AG09319 (cell line): ENCODE results near the gene ARFGEF3.

Source experiments
- DNase-seq: peaks from one replicate; pipeline ENCODE4 v3.0.0-alpha.2; 2010; ENCODE audit warnings: low read depth; ENCODE audit errors: extremely low read depth
- TF ChIP-seq, protein P1 (sequence below): IDR thresholded peaks from 2 replicates; pipeline ENCODE4 v1.5.1; 2011; ENCODE audit warnings: low read depth, mild to moderate bottlenecking, inconsistent platforms, low read length, moderate library complexity

Gene ARFGEF3

DNA sequence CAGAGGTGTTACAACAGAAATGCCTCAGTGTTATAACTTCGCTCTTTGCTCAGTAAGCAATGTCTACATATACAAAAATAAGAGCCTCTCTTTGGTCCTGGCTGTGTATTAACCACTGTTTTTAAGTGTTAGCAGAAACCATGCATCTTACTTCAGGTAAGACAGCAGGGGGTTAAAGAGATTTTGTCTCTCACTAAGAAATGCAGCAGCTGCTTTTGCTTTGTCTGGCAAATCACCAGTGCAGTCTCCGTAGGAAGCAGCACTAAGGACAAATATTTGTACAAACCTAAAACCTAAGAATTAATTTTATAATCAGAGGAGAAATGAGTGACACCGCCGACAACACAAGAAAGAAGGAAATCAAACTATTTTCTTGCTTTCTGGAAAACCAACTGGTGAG is 216.7 kb downstream of the ARFGEF3 start:
- DNase-seq = no peak
- TF ChIP-seq, protein P1, sequence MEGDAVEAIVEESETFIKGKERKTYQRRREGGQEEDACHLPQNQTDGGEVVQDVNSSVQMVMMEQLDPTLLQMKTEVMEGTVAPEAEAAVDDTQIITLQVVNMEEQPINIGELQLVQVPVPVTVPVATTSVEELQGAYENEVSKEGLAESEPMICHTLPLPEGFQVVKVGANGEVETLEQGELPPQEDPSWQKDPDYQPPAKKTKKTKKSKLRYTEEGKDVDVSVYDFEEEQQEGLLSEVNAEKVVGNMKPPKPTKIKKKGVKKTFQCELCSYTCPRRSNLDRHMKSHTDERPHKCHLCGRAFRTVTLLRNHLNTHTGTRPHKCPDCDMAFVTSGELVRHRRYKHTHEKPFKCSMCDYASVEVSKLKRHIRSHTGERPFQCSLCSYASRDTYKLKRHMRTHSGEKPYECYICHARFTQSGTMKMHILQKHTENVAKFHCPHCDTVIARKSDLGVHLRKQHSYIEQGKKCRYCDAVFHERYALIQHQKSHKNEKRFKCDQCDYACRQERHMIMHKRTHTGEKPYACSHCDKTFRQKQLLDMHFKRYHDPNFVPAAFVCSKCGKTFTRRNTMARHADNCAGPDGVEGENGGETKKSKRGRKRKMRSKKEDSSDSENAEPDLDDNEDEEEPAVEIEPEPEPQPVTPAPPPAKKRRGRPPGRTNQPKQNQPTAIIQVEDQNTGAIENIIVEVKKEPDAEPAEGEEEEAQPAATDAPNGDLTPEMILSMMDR = no peak

DNA sequence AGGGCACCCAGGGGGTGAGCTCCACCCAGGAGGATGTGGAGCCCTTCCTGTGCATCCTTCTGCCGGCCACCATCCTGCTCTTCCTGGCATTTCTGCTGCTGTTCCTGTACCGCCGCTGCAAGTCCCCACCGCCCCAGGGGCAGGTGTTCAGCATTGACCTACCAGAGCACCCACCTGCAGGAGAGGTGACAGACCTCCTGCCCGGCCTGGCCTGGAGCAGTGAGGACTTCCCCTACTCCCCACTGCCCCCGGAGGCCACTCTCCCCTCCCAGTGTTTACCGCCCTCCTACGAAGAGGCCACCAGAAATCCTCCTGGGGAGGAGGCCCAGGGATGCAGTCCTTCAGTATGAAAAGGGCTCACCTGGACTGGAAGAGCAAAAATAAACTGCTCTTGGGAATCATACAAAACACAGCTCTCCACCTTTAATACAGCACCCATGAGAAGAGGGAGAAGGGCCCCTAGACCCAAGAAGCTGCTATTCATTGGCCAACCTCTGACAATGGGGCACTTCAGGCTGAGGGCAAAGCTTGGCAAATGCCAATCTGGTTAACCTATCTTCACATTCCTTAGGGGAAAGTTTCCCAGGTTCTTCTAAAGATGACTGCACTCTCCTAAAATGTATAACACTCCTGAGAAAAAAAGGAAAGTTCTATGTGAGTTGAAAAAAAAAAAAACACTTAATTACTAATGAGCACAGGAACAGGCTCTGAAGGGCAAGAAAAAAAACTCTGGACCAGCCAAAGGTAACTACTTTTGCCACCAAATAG is 220.9 kb downstream of the ARFGEF3 start:
- no peak for DNase-seq

DNA sequence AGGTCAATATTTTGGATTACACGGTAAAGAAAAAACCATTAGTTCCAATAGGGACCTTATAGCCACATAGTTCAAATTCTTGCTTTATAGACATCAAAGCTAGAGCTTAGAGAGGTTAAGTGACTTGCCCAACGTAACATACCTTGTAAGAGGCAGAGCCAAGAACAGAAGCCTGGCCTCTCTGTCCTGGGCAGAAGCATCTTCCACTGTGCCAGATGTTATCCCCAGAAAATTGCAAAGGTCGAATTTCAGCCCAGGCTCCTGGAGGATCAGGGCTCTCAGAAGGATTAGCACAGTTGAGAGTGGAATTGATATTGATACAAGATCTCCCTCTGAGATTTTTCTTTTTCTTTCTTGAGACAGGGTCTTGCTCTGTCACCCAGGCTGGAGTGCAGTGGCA is 222.0 kb downstream of the ARFGEF3 start:
- DNase-seq = no peak
- TF ChIP-seq, protein P1 = no peak

More for the DNA sequence above, 220.9 kb downstream of the ARFGEF3 start:
- TF ChIP-seq, protein P1 = no peak

DNA sequence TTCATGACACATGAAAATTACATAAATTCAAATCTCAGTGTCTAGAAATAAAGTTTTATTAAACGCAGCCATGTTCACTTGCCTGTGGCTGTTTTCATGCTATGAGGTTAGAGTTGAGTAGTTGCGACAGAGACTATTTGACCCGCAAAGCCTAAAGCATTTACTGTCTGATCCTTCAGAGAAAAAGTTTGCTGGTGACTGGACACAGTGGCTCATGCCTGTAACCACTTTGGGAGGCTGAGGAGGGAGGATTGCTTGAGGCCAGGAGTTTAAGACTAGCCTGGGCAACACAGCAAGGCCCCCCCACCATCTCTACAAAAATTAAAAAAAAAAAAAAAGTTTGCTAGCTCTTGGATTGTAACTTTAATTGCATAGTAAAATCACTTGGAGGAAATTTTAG is 225.2 kb downstream of the ARFGEF3 start:
- DNase-seq = no peak

DNA sequence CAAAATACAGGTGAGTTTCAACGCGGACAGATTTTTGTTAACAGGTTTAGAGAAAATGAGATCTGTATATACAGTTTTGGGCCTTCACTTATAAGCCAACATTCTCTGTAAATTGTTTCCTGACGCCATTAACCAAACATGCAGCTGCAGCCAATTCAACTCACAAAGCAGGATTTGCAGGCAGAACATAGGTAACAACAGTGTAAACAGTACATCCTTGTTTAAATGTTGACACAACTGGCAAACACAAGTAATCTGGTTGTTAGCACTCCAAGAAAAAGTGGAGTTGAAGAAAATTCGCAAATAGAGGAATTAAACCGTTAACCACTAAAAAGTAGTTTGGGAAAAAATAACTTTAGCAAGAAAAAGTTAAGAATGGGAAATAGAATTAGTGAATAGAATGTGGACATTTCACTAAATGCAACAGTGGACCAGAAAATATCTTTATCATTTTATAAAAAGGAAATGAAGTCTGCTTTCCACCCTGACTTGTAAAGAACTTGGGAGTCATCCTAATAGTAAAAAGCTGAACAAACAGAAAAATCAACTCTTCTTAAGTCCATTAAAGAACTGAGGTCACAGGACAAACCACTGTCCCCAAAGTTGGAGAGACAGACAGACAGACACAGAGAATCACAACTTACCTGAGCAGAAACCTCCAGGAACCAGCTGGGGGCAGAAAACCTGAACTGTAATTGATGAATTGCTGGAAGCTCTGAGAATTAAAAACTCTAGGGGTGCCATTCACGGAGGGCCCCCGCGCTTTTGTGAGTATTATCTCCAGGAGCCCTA is 226.0 kb downstream of the ARFGEF3 start:
- TF ChIP-seq, protein P1 = no peak
- DNase-seq = no peak

More for the DNA sequence above, 225.2 kb downstream of the ARFGEF3 start:
- TF ChIP-seq, protein P1 = no peak

DNA sequence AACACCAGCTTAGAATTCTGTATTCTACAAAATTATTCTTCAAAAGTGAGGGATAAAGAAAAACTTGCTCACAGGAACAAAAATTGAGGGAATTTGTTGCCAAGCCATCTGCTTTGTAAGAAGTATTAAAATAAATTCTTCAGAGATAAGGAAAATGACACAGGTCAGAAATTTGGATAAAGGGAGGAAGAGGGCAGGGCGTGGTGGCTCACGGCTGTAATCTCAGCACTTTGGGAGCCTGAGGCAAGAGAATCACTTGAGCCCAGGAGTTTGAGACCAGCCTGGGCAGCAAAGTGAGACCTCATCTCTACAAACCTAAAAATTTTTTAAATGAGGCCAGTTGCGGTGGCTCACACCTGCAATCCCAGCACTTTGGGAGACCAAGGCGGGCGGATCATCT is 227.8 kb downstream of the ARFGEF3 start:
- DNase-seq = no peak
- TF ChIP-seq, protein P1 = no peak
